ENCODE results near the gene PROK2. TPM values are rescaled to one million over a fixed set of nuclear protein-coding genes. Genes with fewer than 3 reads are reported as not detected.
A peak's percentile ranks its signal among the peaks of the same experiment; 100 is the strongest.

The PROK2 gene
- total and polyA plus RNA-seq, 8 donors = 0.09 to 0.46 (median 0.34) TPM; not detected in 4

DNA sequence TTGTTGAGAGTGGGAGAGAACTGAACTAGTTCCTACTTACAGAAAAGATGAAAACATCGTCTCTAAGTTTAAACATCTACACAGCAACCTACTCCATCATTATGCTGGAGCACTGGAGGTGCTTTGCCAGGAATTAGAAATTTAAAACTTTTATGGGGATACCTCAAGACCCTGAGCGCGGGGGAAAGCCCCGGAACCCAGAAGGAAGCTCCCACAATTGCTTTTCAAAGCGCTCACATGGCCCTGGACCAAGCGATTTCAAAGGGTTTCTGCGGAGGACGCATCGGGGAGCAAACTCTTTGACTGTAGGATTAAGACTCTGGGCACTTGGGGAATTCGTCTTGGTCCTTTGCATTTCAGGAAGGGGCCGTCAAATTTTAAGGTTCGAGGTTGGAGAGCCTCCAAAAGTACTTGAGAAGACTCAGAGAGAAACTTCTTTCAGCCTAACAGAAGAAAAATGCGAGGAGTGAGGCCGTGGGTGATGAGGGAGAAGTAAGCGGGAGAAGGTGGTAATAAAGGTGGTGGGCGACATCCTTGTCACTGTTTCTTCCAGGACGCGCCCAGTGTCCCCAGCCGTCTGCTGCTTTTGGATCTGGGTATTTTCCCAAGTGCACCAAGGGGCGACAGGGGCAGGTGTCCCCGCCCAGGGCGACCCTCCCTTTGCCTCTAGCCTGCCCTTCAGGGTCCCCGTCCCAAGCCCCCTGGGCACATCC, 591 bp downstream of the PROK2 start:
- intact Hi-C loops (cut with DNase I) = no loop called here
- Histone ChIP-seq H3K9me3 (no peaks in the 10 kb centered on the region), H3K27me3 (peaks cover 0 to 42% (median 7%) of the 10 kb centered on the region in 4 donors), H3K27ac (no peak overlapping the region), H3K4me3 (peak overlapping the region in 2 of 4 donors; percentile 19 to 44), H3K36me3 (no peaks in the 10 kb centered on the region), H3K4me1 (peaks cover 0 to 7% (median 4%) of the 10 kb centered on the region in 3 donors)
- ATAC-seq (no peak), FAIRE-seq (no peak), DNase-seq (no peak)
- WGBS, 2 donors = 6 to 7% methylated on average over 22 to 23 of the region's 23 CpGs
- no peak for TF ChIP-seq CTCF (IDR thresholded peaks at IDR 0.05)

GRCh38 chr3:71783152-71783551, 1.8 kb downstream of the PROK2 start:
- H3K9me3 ChIP-seq = no peaks in the 10 kb centered on the region
- intact Hi-C loops (cut with DNase I) = no loop called here
- FAIRE-seq = no peak
- peaks cover 0 to 7% (median 4%) of the 10 kb centered on the region in 3 donors for H3K4me1 ChIP-seq
- H3K36me3 ChIP-seq = no peaks in the 10 kb centered on the region
- WGBS, 2 donors = 42 to 56% methylated on average over 1 of the region's 1 CpG
- no peak overlapping the region for H3K27ac ChIP-seq
- TF ChIP-seq CTCF (IDR thresholded peaks at IDR 0.05) = no peak
- DNase-seq = no peak
- no peak for ATAC-seq
- no peak overlapping the region for H3K4me3 ChIP-seq
- H3K27me3 ChIP-seq = peaks cover 0 to 46% (median 7%) of the 10 kb centered on the region in 4 donors

GRCh38 chr3:71780430-71780829, 4.5 kb downstream of the PROK2 start:
- H3K27ac ChIP-seq = no peak overlapping the region
- no peaks in the 10 kb centered on the region for H3K9me3 ChIP-seq
- no peak for TF ChIP-seq CTCF (IDR thresholded peaks at IDR 0.05)
- no peak for ATAC-seq
- no peak for DNase-seq
- WGBS, 2 donors = 91 to 93% methylated on average over 4 of the region's 4 CpGs
- peaks cover 0 to 7% (median 4%) of the 10 kb centered on the region in 3 donors for H3K4me1 ChIP-seq
- H3K27me3 ChIP-seq = peaks cover 0 to 53% (median 9%) of the 10 kb centered on the region in 4 donors
- H3K36me3 ChIP-seq = no peaks in the 10 kb centered on the region
- no peak for FAIRE-seq
- H3K4me3 ChIP-seq = no peak overlapping the region
- intact Hi-C loops (cut with DNase I) = no loop called here

DNA sequence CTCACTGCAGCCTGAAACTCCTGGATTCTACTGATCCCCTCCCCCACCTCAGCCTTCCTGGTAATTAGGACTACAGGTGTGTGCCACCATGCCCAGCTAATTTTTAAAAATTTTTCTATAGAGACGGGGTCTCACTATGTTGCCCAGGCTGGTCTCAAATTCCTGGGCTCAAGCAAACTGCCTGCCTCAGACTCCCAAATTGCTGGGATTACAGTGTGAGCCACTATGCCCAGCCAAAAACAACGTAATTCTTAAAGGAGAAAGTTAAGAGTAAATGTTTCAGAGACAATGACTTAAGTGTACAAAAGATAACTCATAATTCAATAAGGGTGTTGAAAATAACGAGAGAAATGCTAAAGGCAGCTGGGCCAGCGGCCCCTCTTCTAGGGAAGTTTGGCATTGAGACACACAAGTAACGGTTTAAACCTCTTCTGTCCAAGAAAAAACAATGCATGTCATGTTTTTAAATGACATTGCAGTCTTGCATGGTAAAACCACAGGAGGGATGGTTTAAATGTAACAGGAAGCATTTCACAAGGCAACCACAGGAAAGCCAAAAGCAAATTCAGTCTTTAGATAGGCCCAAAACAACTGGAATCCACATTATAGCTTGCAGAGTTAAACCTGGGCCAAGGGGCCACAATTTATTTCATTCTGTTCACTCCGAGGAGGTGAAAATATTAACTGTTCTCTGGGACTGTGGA, 5.1 kb downstream of the PROK2 start:
- Histone ChIP-seq H3K9me3 (no peaks in the 10 kb centered on the region), H3K4me1 (peaks cover 0 to 7% (median 3%) of the 10 kb centered on the region in 3 donors), H3K36me3 (no peaks in the 10 kb centered on the region), H3K27me3 (peaks cover 0 to 53% (median 9%) of the 10 kb centered on the region in 4 donors), H3K27ac (no peak overlapping the region), H3K4me3 (no peak overlapping the region)
- no peak for TF ChIP-seq CTCF (IDR thresholded peaks at IDR 0.05)
- no peak for FAIRE-seq
- WGBS, 2 donors = 69 to 82% methylated on average over 6 of the region's 6 CpGs
- intact Hi-C loops (cut with DNase I) = no loop called here
- DNase-seq = no peak
- ATAC-seq = no peak

DNA sequence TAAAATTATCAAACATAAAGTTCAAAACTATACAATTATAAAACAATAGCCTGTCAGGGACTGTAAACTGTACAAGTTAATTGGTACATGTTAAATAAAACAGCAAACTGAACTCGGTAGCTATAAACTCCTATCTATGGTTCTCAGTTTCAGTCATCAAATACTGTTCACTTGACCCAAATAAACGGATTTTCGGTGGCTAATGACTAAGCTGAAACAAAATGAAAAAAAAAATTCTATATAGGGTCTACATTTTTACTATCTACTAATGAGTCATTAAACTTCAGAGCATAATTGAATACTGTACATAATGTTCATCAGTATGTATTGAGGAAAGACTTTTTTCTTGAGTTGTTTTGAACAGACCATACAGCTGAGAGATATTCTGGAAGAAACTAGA, 6.6 kb downstream of the PROK2 start:
- FAIRE-seq = no peak
- WGBS, 2 donors = 80 to 86% methylated on average over 3 of the region's 3 CpGs

More for the DNA sequence above, 6.6 kb downstream of the PROK2 start:
- TF ChIP-seq CTCF (IDR thresholded peaks at IDR 0.05) = no peak
- H3K36me3 ChIP-seq = no peaks in the 10 kb centered on the region
- DNase-seq (no peak), ATAC-seq (no peak)
- H3K4me1 ChIP-seq = no peaks in the 10 kb centered on the region
- intact Hi-C loops (cut with DNase I) = no loop called here
- H3K4me3 ChIP-seq = no peak overlapping the region
- H3K27ac ChIP-seq = no peak overlapping the region
- H3K27me3 ChIP-seq = peaks cover 0 to 39% (median 7%) of the 10 kb centered on the region in 4 donors
- H3K9me3 ChIP-seq = no peaks in the 10 kb centered on the region
